GM19438 (cell line): ENCODE results near the gene ASCC2.

Experiments
- ATAC-seq: cut with Tn5 transposase; IDR thresholded peaks from one replicate; pipeline ENCODE4 v1.9.1; 2021; ENCODE audit warnings: low read depth; ENCODE audit not compliant: unreplicated experiment

ASCC2 gene

DNA sequence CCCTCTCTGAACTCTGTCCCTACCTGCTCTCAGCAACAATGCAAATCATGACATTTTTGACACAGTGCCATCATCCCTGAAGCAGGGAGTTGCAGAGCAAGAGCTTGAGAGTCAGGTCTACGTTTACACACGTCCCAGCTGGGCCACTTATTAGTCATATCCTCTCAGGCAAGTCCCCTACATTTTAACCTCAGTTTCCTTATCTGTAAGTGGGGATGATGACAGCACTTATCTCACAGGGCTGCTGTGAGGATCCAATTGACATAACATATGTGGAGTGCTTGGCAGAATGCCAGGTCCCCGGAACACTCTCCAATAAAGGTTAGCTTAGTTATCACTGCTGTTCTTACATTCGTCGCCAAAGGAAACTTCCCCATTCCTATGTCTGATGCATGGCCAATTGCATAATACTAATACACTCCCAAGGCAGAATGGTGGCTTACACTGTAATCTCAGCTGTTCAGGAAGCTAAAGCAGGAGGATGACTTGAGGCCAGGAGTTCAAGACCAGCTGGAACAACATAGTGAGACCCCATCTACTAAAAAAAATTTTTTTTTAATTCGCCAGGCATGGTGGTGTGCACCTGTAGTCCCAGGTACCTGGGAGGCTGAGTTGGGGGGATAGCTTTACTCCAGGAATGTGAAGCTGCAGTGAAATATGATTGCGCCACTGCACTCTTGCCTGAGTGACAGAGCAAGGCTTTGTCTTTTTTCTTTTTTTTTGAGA is 16.6 kb downstream of the ASCC2 start:
- no peak for ATAC-seq

- no peak for ATAC-seq
Observed at GRCh38 chr22:29820961-29821290, 17.1 kb downstream of the ASCC2 start.

DNA sequence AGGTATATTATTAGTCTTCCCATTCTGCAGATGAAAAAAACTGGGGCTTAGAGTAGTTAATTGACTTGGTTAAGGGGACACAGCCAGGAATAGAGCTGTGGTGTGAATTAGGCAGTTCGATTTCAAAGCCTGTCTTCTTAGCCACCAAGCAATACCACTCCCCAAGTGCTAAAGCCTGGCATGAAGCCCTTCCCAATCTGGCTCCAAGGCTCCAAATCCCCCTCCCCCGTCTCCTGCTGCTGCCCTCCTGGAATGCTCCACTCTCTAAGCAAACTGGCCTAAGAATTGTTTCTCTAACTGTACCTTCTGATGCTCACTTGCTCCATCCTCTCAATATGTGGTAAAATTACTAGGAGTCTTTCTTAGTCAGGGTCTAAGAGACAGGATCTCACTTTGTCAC is 18.6 kb downstream of the ASCC2 start:
- ATAC-seq: no peak

DNA sequence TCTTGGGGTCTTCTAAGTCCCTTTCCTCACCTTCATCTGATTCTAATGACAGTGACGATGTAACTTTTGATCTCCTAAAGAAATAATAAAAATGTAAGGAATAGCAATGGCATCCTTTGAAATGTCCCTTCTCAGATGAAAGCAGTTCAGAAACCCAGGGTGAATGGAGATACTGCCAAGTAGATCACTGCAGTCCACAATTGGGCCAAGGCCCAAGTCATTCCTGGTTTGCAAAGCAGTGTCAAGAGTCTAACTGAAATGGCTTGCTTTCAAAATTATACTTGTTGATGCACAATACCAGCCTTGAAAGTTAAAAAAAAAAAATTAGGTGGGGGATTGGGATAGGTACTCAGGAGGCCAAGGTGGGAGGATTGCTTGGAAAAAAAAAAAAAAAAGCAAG is 20.4 kb downstream of the ASCC2 start:
- no peak for ATAC-seq

- ATAC-seq: no peak
Observed at GRCh38 chr22:29816980-29817379, 21.1 kb downstream of the ASCC2 start.

GRCh38 chr22:29816539-29816938 is 21.5 kb downstream of the ASCC2 start:
- no peak for ATAC-seq

DNA sequence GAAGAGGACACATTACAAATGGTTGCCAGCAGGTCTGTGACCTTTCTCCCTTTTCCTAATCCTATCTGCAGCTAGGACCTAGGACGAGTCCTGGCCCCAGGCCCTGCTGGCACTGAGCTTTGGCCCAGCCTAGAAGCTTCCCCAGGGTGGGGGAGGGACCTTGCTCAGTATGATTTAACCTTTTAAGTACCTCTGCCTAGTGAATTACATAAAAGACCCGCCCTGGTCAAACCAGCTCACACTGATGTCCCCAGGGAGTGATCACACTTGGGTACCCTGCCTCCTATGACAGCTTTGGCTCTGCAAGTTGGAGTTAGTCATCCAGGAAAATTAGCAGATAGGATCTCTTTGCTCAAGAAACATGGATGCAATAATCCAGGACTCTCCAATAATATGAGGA is 21.9 kb downstream of the ASCC2 start:
- ATAC-seq: no peak

DNA sequence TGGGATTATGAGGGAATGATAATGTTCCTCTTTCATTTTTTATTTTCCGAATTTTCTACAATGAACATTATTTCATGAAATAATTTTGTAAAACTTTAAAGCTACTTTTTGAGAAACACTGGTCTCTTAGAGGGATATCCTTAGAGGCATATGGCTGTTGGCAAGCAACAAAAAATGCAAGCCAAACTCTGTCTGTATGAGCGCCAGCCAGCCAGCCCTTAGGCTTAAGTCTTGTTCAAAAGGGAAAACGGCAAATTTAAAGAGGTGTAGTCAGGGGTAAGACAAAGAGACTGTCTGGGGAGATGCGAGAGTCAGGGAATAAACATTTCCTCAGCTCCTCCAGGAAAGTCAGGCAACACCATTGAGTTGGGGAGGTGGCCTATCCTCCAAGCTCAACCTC is 22.5 kb downstream of the ASCC2 start:
- ATAC-seq: no peak

DNA sequence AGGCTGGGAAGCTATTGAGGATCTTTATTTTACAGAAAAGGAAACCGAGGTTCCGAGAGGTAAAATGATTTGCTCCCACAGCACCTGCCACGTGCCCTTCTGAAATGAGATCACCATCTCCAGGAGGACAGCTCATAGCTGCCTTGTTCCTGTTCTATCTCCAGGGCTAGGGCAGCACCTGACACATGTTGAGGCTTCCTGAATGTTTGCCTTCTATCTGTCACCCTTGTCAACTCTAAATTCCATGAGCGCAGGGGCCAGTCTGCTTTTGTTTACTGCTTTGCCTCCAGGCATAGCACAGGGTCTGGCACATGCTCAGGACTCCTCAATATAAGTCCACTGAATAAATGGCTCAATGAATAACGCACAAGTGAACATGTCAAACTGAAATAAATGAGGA is 24.1 kb downstream of the ASCC2 start:
- no peak for ATAC-seq

DNA sequence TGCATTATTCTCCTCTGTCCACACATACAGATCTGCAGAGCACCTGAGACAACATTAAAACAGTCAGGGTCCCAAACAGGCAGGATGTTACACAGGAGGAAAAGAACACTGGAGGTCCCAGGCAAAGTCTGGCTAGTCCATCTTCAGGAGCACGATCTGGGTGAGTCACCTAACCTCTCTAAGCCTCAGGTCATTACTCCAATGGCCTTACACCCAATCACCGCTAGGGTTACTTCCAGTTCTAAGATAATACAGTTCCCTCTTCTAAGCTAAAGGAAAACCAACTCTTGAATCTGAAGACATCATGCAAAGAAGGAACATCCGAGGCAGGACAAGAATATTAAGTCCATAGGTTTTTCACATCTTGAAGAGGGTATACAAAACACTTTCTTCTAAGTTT is 24.5 kb downstream of the ASCC2 start:
- ATAC-seq: no peak

DNA sequence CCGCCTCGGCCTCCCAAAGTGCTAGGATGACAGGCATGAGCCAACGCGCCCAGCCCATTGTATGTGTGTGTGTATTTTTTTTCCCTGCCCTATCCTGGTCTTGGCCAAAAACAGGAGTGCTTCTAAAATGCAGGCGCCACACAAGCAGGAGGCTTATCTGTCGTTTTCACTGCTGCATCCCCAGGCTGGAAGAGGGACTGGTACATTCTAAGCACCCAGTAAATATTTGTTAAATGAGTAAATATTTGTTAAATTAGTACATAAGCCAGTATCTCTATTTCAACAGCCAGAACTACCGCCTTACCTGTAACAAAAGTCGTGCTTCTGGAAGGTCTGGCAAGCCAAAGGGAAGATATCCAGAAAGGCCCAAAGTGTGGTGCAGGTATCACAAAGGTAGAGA is 24.9 kb downstream of the ASCC2 start:
- no peak for ATAC-seq

GRCh38 chr22:29811377-29811776 is 26.7 kb downstream of the ASCC2 start:
- ATAC-seq: no peak

GRCh38 chr22:29810216-29810615 is 27.9 kb downstream of the ASCC2 start:
- ATAC-seq: no peak

- no peak for ATAC-seq
Observed at GRCh38 chr22:29806196-29806595, 31.9 kb downstream of the ASCC2 start.

- no peak for ATAC-seq
Observed at GRCh38 chr22:29804985-29805384, 33.1 kb downstream of the ASCC2 start.

DNA sequence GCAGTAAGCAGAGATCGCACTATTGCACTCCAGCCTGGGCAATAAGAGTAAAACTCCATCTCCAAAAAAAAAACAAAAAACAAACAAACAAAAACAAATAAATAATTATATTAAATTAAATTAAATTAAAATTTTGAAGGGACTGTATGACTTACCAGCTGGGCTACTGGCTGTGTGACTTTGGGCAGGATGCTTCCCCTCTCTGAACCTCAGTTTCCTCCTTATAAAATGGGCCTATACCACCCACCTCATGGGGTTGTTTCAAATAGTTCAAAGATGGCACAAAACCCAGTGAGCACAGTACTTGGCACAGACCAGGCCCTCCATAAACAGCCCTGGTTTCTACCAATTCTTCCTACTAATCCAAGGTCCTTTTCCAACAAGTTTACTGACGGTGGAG is 34.9 kb downstream of the ASCC2 start:
- no peak for ATAC-seq

GRCh38 chr22:29801796-29802195 is 36.3 kb downstream of the ASCC2 start:
- ATAC-seq: no peak

- no peak for ATAC-seq
Observed at GRCh38 chr22:29801153-29801552, 36.9 kb downstream of the ASCC2 start.

- no peak for ATAC-seq
Observed at GRCh38 chr22:29799217-29799680, 38.8 kb downstream of the ASCC2 start.

GRCh38 chr22:29798801-29799200 is 39.3 kb downstream of the ASCC2 start:
- no peak for ATAC-seq

GRCh38 chr22:29798318-29798717 is 39.8 kb downstream of the ASCC2 start:
- ATAC-seq: no peak

DNA sequence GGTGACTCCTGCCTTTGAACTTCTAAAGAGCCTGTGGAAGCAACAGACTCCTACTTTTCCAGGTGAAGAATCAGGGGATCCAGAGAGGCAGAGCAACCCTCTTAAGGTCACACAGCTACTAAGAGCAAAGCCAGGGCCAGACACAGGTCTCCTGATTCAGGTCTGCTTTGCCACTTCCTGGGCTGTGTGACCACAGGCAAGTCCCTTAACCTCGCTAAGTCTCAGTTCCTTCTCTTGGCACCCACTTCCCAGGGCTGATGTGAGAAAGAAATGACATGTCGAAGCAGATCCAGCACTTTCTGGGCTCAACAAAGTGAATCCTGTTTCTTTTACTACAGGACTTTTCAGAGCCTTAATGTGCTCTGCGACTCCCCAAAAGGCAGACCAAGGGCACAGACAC is 40.7 kb downstream of the ASCC2 start:
- no peak for ATAC-seq

GRCh38 chr22:29795663-29796062 is 42.4 kb downstream of the ASCC2 start:
- ATAC-seq: no peak
